ENCODE data around the gene GH1. TPM values are rescaled to one million over a fixed set of nuclear protein-coding genes. Genes with fewer than 3 reads are reported as not detected.

GH1 gene
- total RNA-seq, 1 experiment from 2014 or later, result not detected

DNA sequence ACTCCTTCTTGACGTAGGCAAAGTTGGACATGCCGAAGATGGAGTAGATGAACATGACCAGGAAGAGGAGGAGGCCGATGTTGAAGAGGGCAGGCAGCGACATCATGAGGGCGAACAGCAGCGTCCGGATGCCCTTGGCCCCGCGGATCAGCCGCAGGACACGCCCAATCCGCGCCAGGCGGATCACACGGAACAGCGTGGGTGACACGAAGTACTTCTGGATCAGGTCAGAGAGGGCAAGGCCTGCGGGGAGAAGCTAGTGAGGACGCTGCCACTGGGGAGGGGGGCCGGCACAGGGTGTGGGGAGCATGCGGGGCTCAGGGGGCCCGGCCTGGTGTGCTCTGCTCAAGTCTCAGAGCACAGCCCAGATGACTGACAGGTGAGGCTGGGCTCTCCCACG, 23.1 kb upstream of the GH1 start:
- intact Hi-C loops (cut with micrococcal nuclease; ENCODE audit: unreplicated experiment), result no loop called here

GRCh38 chr17:63941162-63941561, 22.5 kb upstream of the GH1 start:
- POLR2A ChIA-PET, result no interaction called here
- in situ Hi-C loops (cut with HindIII; ENCODE audit: low pct_unique_long_range_greater_than_20kb, low sequenced_read_pairs), result no loop called here
- CTCF ChIA-PET, result no interaction called here

More for the DNA sequence above, 23.1 kb upstream of the GH1 start:
- ChIA-PET POLR2A (no interaction called here), CTCF (no interaction called here)
- DNase-seq (ENCODE audit: low read depth, low spot score) (no peak), ATAC-seq (no peak)
- H3K9me3 ChIP-seq (ENCODE audit: control insufficient read depth, insufficient read depth, low read depth, low read length), result no peaks in the 10 kb centered on the region
- no peaks in the 10 kb centered on the region for H3K4me1 ChIP-seq (ENCODE audit: control insufficient read depth, insufficient read depth, low read length)
- H3K27me3 ChIP-seq (ENCODE audit: control insufficient read depth, insufficient read depth, low read length), result no peaks in the 10 kb centered on the region
- no peaks in the 10 kb centered on the region for H3K36me3 ChIP-seq (ENCODE audit: control insufficient read depth, insufficient read depth, low read length)
- H3K4me3 ChIP-seq (ENCODE audit: low read depth in 2 of 2, low read length in 2 of 2), result no peak overlapping the region
- no peak overlapping the region for H3K27ac ChIP-seq (ENCODE audit: low read length)
- no TSS peak for BruUV-seq (replicated peaks)
- in situ Hi-C loops (cut with HindIII; ENCODE audit: low pct_unique_long_range_greater_than_20kb, low sequenced_read_pairs), result no loop called here
- TF ChIP-seq, protein P1, sequence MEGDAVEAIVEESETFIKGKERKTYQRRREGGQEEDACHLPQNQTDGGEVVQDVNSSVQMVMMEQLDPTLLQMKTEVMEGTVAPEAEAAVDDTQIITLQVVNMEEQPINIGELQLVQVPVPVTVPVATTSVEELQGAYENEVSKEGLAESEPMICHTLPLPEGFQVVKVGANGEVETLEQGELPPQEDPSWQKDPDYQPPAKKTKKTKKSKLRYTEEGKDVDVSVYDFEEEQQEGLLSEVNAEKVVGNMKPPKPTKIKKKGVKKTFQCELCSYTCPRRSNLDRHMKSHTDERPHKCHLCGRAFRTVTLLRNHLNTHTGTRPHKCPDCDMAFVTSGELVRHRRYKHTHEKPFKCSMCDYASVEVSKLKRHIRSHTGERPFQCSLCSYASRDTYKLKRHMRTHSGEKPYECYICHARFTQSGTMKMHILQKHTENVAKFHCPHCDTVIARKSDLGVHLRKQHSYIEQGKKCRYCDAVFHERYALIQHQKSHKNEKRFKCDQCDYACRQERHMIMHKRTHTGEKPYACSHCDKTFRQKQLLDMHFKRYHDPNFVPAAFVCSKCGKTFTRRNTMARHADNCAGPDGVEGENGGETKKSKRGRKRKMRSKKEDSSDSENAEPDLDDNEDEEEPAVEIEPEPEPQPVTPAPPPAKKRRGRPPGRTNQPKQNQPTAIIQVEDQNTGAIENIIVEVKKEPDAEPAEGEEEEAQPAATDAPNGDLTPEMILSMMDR (IDR thresholded peaks at IDR 0.05), result no peak
- TF ChIP-seq, protein P2, sequence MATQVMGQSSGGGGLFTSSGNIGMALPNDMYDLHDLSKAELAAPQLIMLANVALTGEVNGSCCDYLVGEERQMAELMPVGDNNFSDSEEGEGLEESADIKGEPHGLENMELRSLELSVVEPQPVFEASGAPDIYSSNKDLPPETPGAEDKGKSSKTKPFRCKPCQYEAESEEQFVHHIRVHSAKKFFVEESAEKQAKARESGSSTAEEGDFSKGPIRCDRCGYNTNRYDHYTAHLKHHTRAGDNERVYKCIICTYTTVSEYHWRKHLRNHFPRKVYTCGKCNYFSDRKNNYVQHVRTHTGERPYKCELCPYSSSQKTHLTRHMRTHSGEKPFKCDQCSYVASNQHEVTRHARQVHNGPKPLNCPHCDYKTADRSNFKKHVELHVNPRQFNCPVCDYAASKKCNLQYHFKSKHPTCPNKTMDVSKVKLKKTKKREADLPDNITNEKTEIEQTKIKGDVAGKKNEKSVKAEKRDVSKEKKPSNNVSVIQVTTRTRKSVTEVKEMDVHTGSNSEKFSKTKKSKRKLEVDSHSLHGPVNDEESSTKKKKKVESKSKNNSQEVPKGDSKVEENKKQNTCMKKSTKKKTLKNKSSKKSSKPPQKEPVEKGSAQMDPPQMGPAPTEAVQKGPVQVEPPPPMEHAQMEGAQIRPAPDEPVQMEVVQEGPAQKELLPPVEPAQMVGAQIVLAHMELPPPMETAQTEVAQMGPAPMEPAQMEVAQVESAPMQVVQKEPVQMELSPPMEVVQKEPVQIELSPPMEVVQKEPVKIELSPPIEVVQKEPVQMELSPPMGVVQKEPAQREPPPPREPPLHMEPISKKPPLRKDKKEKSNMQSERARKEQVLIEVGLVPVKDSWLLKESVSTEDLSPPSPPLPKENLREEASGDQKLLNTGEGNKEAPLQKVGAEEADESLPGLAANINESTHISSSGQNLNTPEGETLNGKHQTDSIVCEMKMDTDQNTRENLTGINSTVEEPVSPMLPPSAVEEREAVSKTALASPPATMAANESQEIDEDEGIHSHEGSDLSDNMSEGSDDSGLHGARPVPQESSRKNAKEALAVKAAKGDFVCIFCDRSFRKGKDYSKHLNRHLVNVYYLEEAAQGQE (IDR thresholded peaks at IDR 0.05; ENCODE audit: insufficient read depth in 1 of 2, low read depth in 2 of 2, low read length in 1 of 2), result no peak
- TF ChIP-seq SIN3A (IDR thresholded peaks at IDR 0.05; ENCODE audit: borderline replicate concordance, insufficient read depth, low read depth, low read length) (no peak), TCF7L2 (IDR thresholded peaks at IDR 0.05; ENCODE audit: low read depth, low read length) (no peak), POLR2AphosphoS5 (IDR thresholded peaks at IDR 0.05; ENCODE audit: low read depth, low read length) (no peak)

More at GRCh38 chr17:63941162-63941561, 22.5 kb upstream of the GH1 start:
- H3K27ac ChIP-seq (ENCODE audit: low read length), result no peak overlapping the region
- H3K36me3 ChIP-seq (ENCODE audit: control insufficient read depth, insufficient read depth, low read length), result no peaks in the 10 kb centered on the region
- H3K4me3 ChIP-seq (ENCODE audit: low read depth in 2 of 2, low read length in 2 of 2), result no peak overlapping the region
- no peaks in the 10 kb centered on the region for H3K27me3 ChIP-seq (ENCODE audit: control insufficient read depth, insufficient read depth, low read length)
- intact Hi-C loops (cut with micrococcal nuclease; ENCODE audit: unreplicated experiment), result no loop called here
- no TSS peak for BruUV-seq (replicated peaks)
- ATAC-seq (no peak), DNase-seq (ENCODE audit: low read depth, low spot score) (no peak)
- H3K9me3 ChIP-seq (ENCODE audit: control insufficient read depth, insufficient read depth, low read depth, low read length), result no peaks in the 10 kb centered on the region
- TF ChIP-seq, protein P2 (IDR thresholded peaks at IDR 0.05; ENCODE audit: insufficient read depth in 1 of 2, low read depth in 2 of 2, low read length in 1 of 2), result no peak
- no peak for TF ChIP-seq SIN3A (IDR thresholded peaks at IDR 0.05; ENCODE audit: borderline replicate concordance, insufficient read depth, low read depth, low read length)
- no peak for TF ChIP-seq TCF7L2 (IDR thresholded peaks at IDR 0.05; ENCODE audit: low read depth, low read length)
- no peak for TF ChIP-seq POLR2AphosphoS5 (IDR thresholded peaks at IDR 0.05; ENCODE audit: low read depth, low read length)
- no peaks in the 10 kb centered on the region for H3K4me1 ChIP-seq (ENCODE audit: control insufficient read depth, insufficient read depth, low read length)

Measured in Panc1 (cell line).